Hepatocyte (in vitro differentiated cells): ENCODE data around the gene SLC9A3. TPM values are rescaled to one million over a fixed set of nuclear protein-coding genes. Genes with fewer than 3 reads are reported as not detected.

Experiments used
- DNase-seq: peaks from one replicate; pipeline ENCODE4 v3.0.0-alpha.2; 2016; ENCODE audit warnings: low spot score
- H2AFZ ChIP-seq: fragments of 200-600 bp; sonication (generic); 2 replicates; pipeline ENCODE4 v1.6.0; 2016; ENCODE audit warnings: antibody characterized with exemption, mild to moderate bottlenecking
- H3K27ac ChIP-seq: fragments of 200-600 bp; sonication (generic); 2 replicates; pipeline ENCODE4 v1.5.1; 2016; ENCODE audit warnings: mild to moderate bottlenecking
- H3K27me3 ChIP-seq: fragments of 200-600 bp; sonication (generic); 2 replicates; pipeline ENCODE4 v1.6.1; 2016
- H3K36me3 ChIP-seq: fragments of 200-600 bp; sonication (generic); replicated peaks from 2 replicates; pipeline ENCODE4 v1.5.1; 2016; ENCODE audit warnings: low read depth; ENCODE audit not compliant: insufficient read depth
- H3K4me1 ChIP-seq: fragments of 200-600 bp; sonication (generic); 2 replicates; pipeline ENCODE4 v1.5.1; 2016; ENCODE audit warnings: mild to moderate bottlenecking, moderate library complexity; ENCODE audit not compliant: insufficient read depth
- H3K4me2 ChIP-seq: fragments of 200-600 bp; sonication (generic); 2 replicates; pipeline ENCODE4 v1.6.0; 2016
- H3K4me3 ChIP-seq: fragments of 200-600 bp; sonication (generic); 2 replicates; pipeline ENCODE4 v1.5.1; 2016; ENCODE audit warnings: mild to moderate bottlenecking
- H3K79me2 ChIP-seq: fragments of 200-600 bp; sonication (generic); 2 replicates; pipeline ENCODE4 v1.6.0; 2017; ENCODE audit warnings: mild to moderate bottlenecking
- H3K9me2 ChIP-seq: fragments of 200-600 bp; sonication (generic); replicated peaks from 2 replicates; pipeline ENCODE4 v1.6.0; 2017; ENCODE audit warnings: mild to moderate bottlenecking; ENCODE audit not compliant: insufficient read depth
- H3K9me3 ChIP-seq: fragments of 200-600 bp; sonication (generic); 2 replicates; pipeline ENCODE4 v1.5.1; 2016; ENCODE audit warnings: low read depth, mild to moderate bottlenecking
- H4K20me1 ChIP-seq: fragments of 200-600 bp; sonication (generic); 2 replicates; pipeline ENCODE4 v1.6.0; 2016; ENCODE audit warnings: mild to moderate bottlenecking; ENCODE audit not compliant: insufficient read depth, poor library complexity, severe bottlenecking
- EZH2 ChIP-seq: fragments of 200-600 bp; sonication (generic); IDR thresholded peaks from 2 replicates; pipeline ENCODE4 v1.6.1; 2016; ENCODE audit warnings: antibody characterized with exemption, mild to moderate bottlenecking, borderline replicate concordance
- EZH2phosphoT487 ChIP-seq: fragments of 200-600 bp; sonication (generic); IDR thresholded peaks from one replicate; pipeline ENCODE4 v1.6.1; 2018; ENCODE audit warnings: antibody characterized with exemption, mild to moderate bottlenecking, low read depth, moderate library complexity; ENCODE audit not compliant: unreplicated experiment, severe bottlenecking
- WGBS: methylation state at CpG from one replicate; pipeline ENCODE4 v1.1.6; 2016; ENCODE audit warnings: low lambda C conversion rate; ENCODE audit errors: missing lambda C conversion rate; 5-methylcytosine and 5-hydroxymethylcytosine counted together
- polyA plus RNA-seq: library from polyadenylated mRNA; unstranded; fragments of >200 nt; fragmentation: Nextera tagmentation; extraction: Ambion mirVana; gene quantifications from 2 replicates; pipeline ENCODE4 v1.2.1, GENCODE V29; 2016
- total RNA-seq: library from RNA; depleted of rRNA; stranded (reverse); fragments of >200 nt; gene quantifications from 2 replicates; pipeline ENCODE4 v1.2.3, GENCODE V29; 2014
- TF ChIP-seq, protein P1 (sequence below): fragments of 200-600 bp; sonication (generic); IDR thresholded peaks from 2 replicates; pipeline ENCODE4 v1.5.1; 2016; ENCODE audit warnings: antibody characterized with exemption, mild to moderate bottlenecking; ENCODE audit not compliant: poor library complexity

Gene SLC9A3
- total and polyA plus RNA-seq, 2 experiments from 2014 or later: 4.8 to 7.4 TPM

DNA sequence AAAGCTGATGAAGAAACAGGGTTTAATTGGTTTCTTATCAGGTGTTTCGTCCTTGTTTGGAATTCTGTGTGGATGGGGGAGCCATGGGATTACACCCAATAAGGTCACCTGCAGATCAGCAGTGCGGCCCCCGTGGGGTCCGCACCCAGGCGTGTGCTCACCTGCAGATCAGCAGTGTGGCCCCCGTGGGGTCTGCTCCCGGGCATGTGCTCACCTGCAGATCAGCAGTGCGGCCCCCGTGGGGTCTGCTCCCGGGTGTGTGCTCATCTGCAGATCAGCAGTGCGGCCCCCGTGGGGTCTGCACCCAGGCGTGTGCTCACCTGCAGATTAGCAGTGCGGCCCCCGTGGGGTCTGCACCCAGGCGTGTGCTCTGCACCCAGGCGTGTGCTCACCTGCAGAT, 46.2 kb upstream of the SLC9A3 start:
- Histone ChIP-seq H4K20me1 (no peaks in the 10 kb centered on the region), H3K27me3 (no peaks in the 10 kb centered on the region)
- WGBS: 92% methylated on average over 12 of the region's 17 CpGs

DNA sequence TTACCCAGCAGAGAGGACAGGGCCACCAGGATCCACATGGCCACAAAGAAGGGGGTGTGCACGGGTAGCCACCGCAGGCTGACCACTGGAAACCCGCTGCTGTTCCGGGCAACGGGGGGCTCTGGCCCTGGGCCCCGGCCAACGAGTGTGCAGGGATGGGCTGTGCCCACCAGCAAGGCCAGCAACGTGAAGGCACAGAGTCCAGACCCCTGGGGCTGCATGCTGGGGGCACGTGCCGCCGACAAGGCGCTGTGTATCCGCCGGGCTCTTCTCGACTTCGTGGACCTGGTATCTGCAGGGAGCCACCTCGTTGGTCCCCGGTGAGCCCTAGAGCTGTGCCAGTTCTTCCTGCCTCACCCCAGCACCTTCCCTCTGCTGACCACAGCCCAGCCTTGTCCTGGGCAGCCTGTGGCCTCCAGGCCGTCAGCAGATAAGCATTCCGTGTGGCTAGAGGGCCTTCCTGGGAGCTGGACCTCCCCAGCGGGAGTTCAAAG, 45.7 kb upstream of the SLC9A3 start:
- Histone ChIP-seq H3K27ac (no peak overlapping the region), H3K4me1 (peaks cover 17% of the 10 kb centered on the region), H4K20me1 (no peaks in the 10 kb centered on the region), H3K4me2 (no peak overlapping the region), H3K4me3 (no peak overlapping the region), H3K9me3 (no peaks in the 10 kb centered on the region), H3K9me2 (no peaks in the 10 kb centered on the region), H2AFZ (no peak overlapping the region), H3K36me3 (no peaks in the 10 kb centered on the region), H3K27me3 (no peaks in the 10 kb centered on the region), H3K79me2 (no peaks in the 10 kb centered on the region)
- 89% methylated on average over 16 of the region's 21 CpGs for WGBS
- no peak for DNase-seq
- TF ChIP-seq EZH2phosphoT487 (no peak), EZH2 (no peak)
- TF ChIP-seq, protein P1, sequence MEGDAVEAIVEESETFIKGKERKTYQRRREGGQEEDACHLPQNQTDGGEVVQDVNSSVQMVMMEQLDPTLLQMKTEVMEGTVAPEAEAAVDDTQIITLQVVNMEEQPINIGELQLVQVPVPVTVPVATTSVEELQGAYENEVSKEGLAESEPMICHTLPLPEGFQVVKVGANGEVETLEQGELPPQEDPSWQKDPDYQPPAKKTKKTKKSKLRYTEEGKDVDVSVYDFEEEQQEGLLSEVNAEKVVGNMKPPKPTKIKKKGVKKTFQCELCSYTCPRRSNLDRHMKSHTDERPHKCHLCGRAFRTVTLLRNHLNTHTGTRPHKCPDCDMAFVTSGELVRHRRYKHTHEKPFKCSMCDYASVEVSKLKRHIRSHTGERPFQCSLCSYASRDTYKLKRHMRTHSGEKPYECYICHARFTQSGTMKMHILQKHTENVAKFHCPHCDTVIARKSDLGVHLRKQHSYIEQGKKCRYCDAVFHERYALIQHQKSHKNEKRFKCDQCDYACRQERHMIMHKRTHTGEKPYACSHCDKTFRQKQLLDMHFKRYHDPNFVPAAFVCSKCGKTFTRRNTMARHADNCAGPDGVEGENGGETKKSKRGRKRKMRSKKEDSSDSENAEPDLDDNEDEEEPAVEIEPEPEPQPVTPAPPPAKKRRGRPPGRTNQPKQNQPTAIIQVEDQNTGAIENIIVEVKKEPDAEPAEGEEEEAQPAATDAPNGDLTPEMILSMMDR: no peak

More for the DNA sequence above, 46.2 kb upstream of the SLC9A3 start:
- no peaks in the 10 kb centered on the region for H3K9me3 ChIP-seq
- peaks cover 17% of the 10 kb centered on the region for H3K4me1 ChIP-seq
- H3K9me2 ChIP-seq: no peaks in the 10 kb centered on the region
- no peak for DNase-seq
- H3K4me2 ChIP-seq: no peak overlapping the region
- H3K4me3 ChIP-seq: no peak overlapping the region
- H3K27ac ChIP-seq: no peak overlapping the region
- no peaks in the 10 kb centered on the region for H3K79me2 ChIP-seq
- no peaks in the 10 kb centered on the region for H3K36me3 ChIP-seq
- TF ChIP-seq, protein P1: no peak
- TF ChIP-seq EZH2phosphoT487 (no peak), EZH2 (no peak)
- no peak overlapping the region for H2AFZ ChIP-seq

DNA sequence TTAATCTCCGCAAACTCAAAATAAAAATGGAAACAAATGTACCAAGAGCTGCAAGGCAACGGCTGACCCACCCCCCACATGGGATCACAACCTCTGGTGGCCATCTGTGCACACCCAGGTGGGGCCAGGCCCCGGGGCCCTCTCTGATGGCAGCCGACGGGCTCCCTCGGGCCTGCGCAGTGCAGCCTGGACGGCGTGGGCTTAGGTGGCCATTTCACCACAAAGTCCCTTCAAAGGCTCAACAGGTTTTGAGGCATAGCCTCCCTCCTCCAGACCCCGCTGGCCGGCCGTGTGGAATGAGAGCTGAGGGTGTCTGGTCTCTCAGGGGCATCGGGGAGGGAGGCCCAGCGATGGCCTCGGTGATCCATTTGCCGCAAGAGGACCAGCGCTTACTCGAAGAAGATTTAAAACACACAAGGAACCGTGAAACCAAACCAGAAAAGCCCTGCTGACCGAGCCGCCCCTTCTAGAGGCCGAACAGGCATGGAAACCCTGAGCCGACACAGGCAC, 45.2 kb upstream of the SLC9A3 start:
- TF ChIP-seq EZH2 (no peak), EZH2phosphoT487 (no peak)
- TF ChIP-seq, protein P1: no peak
- H3K4me1 ChIP-seq: peaks cover 17% of the 10 kb centered on the region
- H3K36me3 ChIP-seq: no peaks in the 10 kb centered on the region
- H3K4me2 ChIP-seq: no peak overlapping the region
- no peak for DNase-seq
- no peak overlapping the region for H3K4me3 ChIP-seq
- no peaks in the 10 kb centered on the region for H3K9me3 ChIP-seq
- H3K79me2 ChIP-seq: no peaks in the 10 kb centered on the region
- no peak overlapping the region for H3K27ac ChIP-seq
- H3K9me2 ChIP-seq: no peaks in the 10 kb centered on the region
- no peak overlapping the region for H2AFZ ChIP-seq
- no peaks in the 10 kb centered on the region for H4K20me1 ChIP-seq
- 90% methylated on average over 23 of the region's 23 CpGs for WGBS
- no peaks in the 10 kb centered on the region for H3K27me3 ChIP-seq

DNA sequence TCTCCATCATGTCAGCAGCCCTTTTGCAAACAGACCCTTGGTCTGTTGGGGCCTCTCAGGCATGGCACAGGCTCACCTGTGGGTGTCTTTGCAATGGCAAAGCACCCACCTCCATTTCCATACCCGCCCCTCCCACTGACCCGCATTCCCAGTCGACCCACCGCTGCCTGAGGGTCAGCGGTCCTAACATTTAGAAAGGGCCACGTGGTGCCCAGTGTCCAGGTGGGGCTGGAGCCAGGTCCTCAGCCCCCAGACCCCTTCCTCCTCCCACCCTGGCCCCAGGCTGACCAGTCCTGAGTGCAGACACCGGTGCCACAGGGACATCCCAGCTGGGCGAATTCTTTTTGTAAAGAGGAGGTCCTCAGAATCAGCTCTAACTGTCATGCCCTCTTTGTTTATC, 44.6 kb upstream of the SLC9A3 start:
- H3K27me3 ChIP-seq: no peaks in the 10 kb centered on the region
- 92% methylated on average over 8 of the region's 8 CpGs for WGBS
- TF ChIP-seq, protein P1: no peak
- no peak for TF ChIP-seq EZH2
- TF ChIP-seq EZH2phosphoT487: no peak
- H3K79me2 ChIP-seq: no peaks in the 10 kb centered on the region
- no peak for DNase-seq
- H3K4me2 ChIP-seq: no peak overlapping the region
- no peak overlapping the region for H3K4me3 ChIP-seq
- H2AFZ ChIP-seq: no peak overlapping the region
- H3K9me3 ChIP-seq: no peaks in the 10 kb centered on the region
- H3K27ac ChIP-seq: no peak overlapping the region
- no peaks in the 10 kb centered on the region for H3K36me3 ChIP-seq
- no peaks in the 10 kb centered on the region for H4K20me1 ChIP-seq
- no peaks in the 10 kb centered on the region for H3K9me2 ChIP-seq
- H3K4me1 ChIP-seq: peaks cover 16% of the 10 kb centered on the region
